KBM-7 (cell line): ENCODE results near the gene TMOD1.
"Not testable (repeated sequence)": the region's sequence is repeated elsewhere in the genome, so short reads cannot be mapped to it uniquely, and the experiment has no call there.

ENCODE experiments used
- DNase-seq: peaks from one replicate; pipeline ENCODE4 v3.0.0-alpha.2; 2015
- in situ Hi-C: fragments of 300-500 bp; cut with MboI; formaldehyde crosslinking; loops from 2 replicates; pipeline ENCODE4 v1.14.3; 2020; ENCODE audit warnings: low sequenced_read_pairs, low pct_unique_long_range_greater_than_20kb, mixed read lengths

TMOD1 gene

DNA sequence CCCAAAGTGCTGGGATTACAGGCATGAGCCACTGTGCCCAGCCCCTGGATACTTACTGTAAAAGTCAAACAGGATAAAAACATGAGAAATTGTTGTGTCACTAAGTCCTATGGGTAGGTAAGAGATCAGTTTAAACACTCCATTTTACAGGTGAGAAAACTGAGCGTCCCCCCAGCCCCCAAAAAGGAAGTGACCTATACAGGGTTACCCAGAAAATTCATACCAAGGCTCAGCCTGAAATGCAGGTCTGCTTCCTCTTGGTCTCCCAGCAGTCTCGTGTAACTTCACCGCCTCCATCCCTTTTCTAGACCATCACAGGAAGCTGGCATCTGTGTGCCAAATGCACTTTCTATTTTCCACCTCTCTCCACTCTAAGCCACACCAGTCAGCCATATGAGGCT lies 57.2 kb downstream of the TMOD1 start:
- no peak for DNase-seq
- in situ Hi-C loops: no loop called here

DNA sequence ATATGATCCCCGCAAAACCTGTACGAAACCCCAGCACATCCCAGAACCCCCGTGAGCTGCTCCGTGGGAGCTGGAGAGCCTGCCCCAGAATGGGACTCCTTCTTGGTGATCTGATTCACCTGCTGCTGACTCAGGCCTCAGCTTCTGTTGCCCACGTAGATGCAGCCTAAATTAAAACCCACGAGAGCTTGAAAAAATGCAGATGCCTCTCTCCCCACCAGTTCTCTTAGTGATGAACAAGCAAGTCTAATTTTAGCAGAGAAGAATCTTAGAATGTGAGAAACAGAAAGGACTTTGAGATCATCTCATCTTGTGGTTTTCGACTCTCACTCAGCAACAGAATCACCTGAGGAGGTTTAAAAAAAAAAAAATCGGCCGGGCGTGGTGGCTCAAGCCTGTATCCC lies 57.6 kb downstream of the TMOD1 start:
- in situ Hi-C loops: no loop called here
- DNase-seq: no peak

DNA sequence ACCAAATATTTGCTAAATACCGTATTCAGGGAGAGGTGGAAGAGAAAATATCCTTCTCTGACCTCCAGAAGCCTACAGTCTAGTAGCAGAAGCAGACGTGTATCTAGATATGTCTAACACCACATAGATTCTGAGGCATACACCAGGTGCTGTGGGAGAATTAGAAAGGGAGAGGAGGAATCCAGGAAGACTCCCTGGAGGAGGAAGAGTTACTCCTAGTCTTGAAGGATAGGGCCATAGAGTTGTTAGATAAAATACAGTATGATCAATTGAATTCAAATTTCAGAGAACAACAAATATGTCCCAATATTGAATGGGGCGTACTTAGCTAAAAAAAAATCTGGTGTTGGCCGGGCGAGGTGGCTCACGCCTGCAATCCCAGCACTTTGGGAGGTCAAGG lies 58.7 kb downstream of the TMOD1 start:
- in situ Hi-C loops: no loop called here
- DNase-seq: no peak

DNA sequence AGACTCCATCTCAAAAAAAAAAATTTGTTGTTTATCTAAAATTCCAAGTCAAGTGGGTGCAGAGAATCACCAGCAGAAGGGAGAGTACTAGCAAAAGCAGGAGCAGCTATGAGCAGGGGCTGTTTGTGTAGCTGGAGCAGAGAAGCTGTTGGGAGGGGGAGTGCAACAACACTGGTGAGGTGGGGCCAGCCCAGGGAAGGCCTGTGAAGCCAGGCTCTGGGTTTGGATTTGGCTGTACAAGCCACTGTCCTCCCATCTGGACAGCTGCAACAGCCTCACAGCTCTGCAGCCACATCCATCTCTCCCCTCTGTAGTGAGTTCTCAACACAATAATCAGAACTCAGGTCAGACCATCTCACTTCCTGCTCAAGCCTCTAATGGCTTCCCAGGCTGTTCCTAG lies 59.4 kb downstream of the TMOD1 start:
- no peak for DNase-seq
- in situ Hi-C loops: no loop called here

DNA sequence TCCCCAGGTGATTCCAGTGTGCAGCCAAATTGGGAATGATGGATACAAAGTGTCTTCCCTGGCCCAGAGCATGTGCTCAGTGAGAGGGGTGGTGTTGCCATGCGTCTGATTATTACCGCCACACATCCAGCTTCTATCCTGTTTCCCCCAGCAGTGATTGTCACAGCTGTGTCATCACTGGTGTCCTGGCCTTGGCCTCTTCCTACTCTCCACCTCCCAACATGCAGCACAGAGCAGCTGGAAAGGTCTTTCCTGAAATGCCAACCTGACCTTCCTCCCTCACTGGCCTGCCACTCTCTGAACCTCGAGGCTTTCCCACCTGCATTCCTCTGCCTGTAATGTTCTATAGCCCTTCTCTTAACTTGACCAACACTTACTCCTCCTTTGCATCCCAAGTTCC lies 60.0 kb downstream of the TMOD1 start:
- in situ Hi-C loops: no loop called here
- no peak for DNase-seq

DNA sequence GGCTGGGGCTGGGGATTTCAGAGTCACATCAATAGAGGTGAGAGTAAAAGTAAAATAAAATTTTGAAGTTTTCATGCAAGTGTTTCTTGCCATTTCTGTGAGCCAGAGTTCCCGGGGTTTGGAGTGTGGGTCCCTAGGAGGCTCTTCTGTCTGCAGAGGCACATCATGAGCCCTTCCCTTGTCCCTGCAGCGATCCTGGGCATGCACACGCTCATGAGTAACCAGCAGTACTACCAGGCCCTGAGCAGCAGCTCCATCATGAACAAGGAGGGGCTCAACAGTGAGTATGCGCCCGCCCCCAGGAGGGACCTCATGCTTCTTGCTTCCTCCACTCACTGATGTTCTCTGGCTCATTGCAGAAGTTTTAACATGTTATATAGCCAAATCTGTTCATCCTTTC lies 61.1 kb downstream of the TMOD1 start:
- no peak for DNase-seq
- in situ Hi-C loops: no loop called here

DNA sequence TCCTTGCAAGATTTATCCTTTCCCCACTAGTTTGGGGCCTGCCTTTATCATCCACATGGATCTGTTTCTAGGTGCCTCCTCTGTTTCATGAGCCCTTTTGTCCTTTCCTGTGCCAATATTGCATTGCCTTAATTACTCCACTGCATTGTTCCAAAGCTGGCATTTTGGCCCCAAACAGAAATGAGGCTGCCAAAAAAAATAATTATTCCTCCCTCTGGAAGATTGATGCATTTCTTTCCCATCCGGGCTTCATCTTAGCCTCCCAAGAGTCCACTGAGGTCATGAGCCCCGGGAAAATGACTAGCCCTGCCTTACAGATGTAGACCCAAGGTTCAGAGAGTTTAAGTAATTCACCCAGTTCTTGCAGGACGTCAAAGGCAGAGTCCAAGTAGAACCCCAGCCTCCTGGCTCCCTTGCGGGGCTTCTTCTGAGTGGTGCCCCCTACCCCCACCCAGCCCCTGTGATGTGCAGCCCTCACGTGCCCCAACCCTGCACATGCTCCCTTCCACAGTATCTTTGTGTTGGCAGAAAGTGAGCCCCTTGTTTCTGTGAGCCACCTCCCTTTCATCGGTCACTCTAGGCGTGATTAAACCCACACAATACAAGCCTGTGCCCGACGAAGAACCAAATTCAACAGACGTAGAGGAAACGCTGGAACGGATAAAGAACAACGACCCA lies 62.1 kb downstream of the TMOD1 start:
- DNase-seq: no peak
- in situ Hi-C loops: no loop called here

DNA sequence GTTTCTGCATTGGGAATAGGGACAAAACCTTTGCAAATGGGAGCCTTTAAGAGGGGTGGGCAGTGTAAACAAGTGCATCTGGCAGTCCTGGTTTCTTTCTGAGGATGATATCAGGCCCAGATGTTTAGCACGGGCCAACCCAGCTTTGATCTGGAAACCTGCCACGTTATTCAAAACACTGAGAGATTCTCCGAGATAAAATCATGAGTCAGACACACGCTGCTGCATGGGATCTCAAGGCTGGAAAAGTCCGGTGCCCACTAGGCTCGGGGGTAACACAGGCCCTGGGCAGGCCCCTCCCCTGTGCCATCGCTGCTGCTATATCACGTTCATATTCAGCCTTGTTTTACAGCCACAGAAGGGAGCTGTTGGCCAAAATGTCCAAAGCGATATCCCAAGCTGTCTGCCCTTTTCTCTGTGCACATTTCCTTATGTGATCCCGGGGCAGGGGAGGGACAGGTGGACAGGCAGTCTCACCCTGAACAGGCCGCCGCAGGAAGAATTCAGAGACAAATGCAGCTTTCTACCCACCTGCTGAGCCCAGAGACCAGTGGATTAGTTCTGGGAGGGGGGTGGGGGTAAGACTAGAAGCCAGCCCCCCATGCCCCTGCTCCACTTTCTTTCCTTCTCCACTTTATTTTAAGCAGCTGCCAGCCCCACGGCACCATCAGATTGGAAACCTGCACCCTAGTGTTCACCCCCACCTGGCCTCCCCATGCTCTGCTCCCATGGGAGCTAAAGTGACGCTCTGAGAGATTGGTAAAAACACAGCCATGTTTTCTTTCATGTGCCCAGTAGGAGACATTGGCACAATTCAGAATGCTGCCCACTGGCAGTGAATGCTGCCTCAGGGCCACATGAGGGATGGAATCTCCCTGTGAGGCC lies 63.1 kb downstream of the TMOD1 start:
- in situ Hi-C loops: no loop called here
- DNase-seq: no peak

DNA sequence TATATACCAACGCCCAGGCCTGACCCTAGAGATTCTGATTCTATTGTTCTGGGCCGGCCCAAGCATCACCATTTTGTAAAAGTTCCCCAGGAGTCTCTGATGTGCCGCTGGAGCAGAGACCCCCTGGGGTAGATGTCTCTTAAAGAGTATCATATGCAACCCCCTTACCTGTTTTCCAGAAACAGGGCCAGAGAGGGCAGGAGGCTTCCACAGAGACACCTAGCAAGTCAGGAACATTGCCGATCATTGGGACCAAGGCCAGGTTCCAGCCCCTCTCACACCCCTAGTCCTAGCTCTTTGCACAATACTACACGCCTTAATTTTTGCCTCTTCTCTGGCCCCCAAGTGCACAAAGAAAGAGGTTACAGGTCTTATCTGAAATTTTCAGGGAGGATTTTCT lies 63.8 kb downstream of the TMOD1 start:
- DNase-seq: no peak
- in situ Hi-C loops: no loop called here

DNA sequence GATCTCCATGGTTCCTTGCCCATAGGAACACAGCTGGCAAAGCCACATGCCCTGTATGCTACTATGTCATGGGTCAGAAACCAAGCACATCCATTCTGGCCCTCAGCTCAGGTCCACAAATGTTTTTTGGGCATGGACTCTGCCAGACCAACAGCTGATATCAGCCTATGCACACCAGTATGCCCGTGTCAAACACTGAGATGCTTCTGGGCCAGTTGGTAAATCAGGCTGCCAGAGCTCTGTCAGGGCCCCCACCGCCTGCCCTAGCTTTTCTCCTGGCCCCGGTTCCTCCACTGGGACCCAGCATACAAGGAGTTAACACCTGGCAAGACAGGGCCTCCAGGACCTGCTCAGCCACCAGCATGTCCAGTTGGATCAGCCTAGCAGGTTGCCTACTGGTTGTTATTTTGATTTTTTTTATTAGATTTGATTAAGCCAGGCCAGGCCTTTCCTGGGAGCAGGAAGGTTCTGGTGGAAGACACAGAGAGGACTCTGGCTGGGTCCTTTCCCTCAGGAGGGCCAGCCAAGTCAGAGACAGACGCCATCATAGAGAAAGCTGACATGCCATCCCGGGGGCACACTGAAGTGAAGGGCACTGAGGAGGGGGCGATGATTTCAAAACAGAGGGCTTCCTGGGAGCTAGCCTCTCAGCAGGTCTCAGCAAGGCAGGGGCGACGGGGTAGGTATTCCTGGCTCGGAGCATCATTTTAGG lies 65.9 kb downstream of the TMOD1 start:
- no peak for DNase-seq
- in situ Hi-C loops: no loop called here

DNA sequence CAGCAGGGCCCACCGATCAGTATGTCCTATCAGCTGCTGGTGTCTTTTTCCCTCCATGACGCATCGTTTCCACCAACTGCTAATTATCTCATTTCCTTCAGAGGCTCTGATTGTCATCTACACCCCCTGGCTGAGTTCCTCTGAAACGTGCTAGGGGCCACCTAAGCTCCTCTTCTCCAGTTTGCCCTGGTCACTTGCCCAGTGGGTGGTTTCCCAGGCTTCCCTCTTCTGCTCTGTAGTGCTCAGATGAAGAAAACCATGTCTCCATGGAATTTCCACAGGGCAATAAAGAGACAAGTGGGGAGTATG lies 66.4 kb downstream of the TMOD1 start:
- peak; percentile 25 for DNase-seq
- in situ Hi-C loops: no loop called here

DNA sequence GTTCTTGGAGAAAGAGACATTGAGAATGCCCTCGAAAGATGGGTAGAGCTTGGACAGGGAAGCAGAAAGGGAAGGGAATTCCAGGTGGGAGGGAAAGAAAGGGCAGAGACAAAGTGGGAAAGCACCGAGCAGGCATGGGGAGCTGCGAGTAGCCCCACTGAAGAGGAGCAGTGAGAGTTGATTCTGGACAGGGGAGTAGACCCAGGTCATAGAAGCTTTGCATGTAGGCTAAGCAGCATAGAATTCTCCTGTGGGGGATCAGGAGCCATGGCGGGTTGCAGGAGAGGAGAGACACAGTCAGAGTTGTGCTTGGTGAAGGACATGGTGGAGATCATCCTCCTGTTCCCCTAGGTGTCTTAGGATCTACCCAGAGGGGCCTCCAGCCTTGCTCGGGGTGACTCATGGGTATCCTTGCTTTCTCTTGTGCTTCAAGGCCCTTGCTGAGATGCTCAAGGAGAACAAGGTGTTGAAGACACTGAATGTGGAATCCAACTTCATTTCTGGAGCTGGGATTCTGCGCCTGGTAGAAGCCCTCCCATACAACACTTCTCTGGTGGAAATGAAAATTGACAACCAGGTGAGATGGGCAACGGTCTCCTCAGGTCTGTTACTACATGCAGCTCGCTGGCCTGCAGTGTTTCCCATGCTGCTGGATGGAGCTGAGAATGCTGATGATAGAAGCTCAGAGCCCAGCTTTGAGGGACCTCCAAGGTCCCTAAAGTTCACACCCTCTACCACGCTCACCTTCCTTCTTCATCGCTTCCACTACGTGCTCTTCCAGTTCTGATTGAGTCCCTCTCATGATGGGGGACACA lies 67.2 kb downstream of the TMOD1 start:
- in situ Hi-C loops: no loop called here
- no peak for DNase-seq

DNA sequence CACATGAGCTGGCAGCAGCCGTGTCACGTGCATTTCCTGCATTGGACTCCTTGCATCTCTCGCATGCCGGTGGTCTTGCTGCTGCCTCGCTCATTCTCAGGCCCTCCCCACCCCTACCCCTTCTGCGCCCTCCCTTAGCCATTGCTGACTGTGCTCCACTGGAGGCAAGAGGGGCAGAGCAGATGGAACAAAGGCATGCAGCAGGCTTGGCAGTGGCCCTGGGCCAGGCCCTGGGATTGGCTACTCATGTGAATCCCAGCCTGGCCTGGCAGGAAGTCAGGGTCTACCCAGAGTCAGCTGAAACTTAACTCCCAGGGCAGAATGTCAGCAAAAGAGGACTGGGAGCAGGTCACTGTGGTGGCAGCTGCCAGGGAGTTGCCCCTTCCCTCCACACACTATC lies 69.4 kb downstream of the TMOD1 start:
- no peak for DNase-seq
- in situ Hi-C loops: no loop called here

DNA sequence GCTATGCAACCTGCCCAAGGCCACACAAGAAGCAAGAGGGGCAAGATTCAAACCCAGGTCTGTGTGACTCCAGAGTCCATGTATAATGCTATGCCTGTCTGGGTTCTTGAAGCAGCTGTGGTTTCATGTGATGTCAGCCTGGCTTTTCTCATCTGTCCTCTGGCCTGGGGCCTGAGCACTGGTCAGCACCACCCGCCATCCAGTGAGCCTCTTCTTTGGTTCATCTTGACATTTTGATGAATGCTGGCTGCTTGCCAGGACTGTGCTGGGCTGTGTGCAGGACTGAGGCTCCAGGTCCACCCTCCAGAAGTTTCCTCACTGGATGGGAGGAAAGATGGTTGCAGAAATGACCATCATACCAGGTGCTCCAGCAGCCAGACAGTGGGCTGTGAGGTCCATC lies 70.2 kb downstream of the TMOD1 start:
- no peak for DNase-seq
- in situ Hi-C loops: no loop called here

DNA sequence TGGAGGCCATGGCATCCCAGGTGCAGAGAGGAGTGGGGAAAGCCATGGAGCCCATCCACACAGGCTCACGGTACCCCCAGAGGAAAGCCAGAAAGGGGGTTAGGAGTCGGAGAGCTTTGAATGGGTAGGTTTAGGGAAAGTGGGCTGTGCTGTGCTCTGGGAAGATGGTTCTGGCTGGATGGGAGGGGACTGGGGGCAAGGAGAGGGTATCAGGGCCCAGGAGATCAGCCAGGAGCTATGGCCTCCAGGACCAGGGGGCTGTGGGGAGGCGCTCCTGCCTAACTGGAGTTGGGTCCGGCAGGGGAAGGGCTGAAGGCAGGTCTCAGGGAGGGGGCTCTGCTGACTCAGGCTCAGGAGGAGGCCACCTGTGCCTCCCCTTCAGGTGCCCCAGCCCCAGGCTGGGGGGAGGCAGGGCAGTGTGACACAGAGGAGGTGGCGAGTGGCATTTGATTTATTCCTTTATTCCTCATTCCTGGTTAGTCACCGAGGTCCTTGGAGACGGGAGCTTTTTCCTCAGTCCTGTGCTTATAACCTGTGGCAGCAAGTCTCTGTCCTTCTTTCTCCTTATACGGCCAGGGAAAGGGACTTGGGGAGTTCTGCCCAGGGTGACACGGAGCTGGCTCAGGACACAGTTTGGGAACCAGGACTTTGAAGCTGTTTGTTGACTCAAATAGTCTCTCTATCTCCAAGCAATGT lies 70.9 kb downstream of the TMOD1 start:
- in situ Hi-C loops: no loop called here
- no peak for DNase-seq

DNA sequence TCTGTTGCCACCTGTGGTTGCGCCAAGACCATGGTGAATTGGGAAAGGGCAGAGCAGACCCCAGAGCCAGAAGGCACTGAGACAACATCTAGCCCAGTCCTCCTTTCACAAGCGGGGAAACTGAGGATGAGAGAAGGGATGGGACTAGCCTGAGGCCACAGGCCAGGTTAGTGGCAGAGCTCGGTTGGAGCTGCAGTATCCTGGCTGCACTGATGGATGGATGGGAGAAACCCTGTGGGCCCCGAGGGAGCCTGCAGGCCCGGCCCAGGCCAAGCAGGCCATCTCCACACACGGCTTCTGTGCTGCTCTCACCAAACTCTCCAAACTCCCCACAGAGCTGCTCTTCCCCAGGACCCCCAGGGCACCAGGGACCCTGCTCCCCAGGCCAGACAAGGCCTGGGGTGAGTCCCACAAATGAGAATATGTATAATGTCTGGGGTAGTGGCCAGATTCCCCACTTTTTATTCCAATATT lies 71.5 kb downstream of the TMOD1 start:
- in situ Hi-C loops: no loop called here
- no peak for DNase-seq

DNA sequence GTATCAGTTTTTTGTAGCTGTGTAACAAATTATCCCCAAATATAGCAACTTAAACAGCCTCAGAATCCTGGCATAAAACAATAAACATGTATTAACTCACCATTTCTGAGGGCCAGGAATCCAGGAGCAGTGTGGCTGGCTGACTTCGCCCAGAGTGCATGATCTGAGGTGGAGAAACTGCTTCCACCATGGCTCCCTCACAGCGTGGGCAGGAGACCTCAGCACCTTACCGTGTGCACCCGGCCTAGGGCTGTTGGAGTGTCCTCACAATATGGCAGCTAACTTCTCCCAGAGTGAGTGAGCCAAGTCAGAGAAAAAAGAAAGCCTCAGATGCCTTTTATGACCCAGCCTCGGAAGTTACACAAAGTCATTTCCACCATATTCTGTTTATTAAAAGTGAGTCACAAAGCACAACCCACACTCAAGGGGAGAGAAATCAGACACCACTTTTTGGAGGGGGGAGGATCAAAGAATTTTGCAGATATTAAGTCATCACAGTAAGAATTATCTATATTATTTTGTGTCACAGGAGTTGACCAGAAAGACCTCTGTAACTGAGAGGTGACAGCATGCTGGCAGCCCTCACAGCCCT lies 72.1 kb downstream of the TMOD1 start:
- no peak for DNase-seq
- in situ Hi-C loops: no loop called here

DNA sequence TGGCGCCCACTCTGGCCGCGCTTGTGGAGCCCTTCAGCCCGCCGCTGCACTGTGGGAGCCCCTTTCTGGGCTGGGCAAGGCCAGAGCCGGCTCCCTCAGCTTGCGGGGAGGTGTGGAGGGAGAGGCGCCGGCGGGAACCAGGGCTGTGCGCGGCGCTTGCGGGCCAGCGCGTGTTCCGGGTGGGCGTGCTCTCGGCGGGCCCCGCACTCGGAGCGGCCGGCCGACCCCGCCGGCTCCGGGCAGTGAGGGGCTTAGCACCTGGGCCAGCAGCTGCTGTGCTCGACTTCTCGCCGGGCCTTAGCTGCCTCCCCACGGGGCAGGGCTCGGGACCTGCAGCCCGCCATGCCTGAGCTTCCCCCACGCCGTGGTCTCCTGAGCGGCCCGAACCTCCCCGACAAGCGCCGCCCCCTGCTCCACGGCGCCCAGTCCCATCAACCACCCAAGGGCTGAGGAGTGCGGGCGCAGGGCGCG lies 72.7 kb downstream of the TMOD1 start:
- in situ Hi-C loops, DNase-seq: not testable (repeated sequence)
